ENCODE results near the gene SFXN5. TPM values are rescaled to one million over a fixed set of nuclear protein-coding genes. Genes with fewer than 3 reads are reported as not detected.

The SFXN5 gene
- total RNA-seq, 1 donor from 2014 or later = 15.4 TPM

GRCh38 chr2:72917138-72917876 lies 154.2 kb downstream of the SFXN5 start, which contains the start of gene EMX1:
EMX1 (plus strand) TSS chr2:72917519; CDS start chr2:72917853, 334 bp downstream.
- peaks cover 96% of the 10 kb centered on the region for H3K27me3 ChIP-seq (ENCODE audit: low read depth)
- H3K4me1 ChIP-seq = peaks cover 51% of the 10 kb centered on the region

GRCh38 chr2:72916743-72917137 lies 154.8 kb downstream of the SFXN5 start:
- Histone ChIP-seq H3K27ac (no peak overlapping the region), H3K4me1 (peaks cover 51% of the 10 kb centered on the region), H3K9me3 (no peaks in the 10 kb centered on the region), H3K36me3 (no peaks in the 10 kb centered on the region), H3K27me3 (ENCODE audit: low read depth) (peaks cover 96% of the 10 kb centered on the region), H3K4me3 (peak overlapping the region; percentile 51)
- TF ChIP-seq, protein P1, sequence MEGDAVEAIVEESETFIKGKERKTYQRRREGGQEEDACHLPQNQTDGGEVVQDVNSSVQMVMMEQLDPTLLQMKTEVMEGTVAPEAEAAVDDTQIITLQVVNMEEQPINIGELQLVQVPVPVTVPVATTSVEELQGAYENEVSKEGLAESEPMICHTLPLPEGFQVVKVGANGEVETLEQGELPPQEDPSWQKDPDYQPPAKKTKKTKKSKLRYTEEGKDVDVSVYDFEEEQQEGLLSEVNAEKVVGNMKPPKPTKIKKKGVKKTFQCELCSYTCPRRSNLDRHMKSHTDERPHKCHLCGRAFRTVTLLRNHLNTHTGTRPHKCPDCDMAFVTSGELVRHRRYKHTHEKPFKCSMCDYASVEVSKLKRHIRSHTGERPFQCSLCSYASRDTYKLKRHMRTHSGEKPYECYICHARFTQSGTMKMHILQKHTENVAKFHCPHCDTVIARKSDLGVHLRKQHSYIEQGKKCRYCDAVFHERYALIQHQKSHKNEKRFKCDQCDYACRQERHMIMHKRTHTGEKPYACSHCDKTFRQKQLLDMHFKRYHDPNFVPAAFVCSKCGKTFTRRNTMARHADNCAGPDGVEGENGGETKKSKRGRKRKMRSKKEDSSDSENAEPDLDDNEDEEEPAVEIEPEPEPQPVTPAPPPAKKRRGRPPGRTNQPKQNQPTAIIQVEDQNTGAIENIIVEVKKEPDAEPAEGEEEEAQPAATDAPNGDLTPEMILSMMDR (IDR thresholded peaks at IDR 0.05) = no peak
- DNase-seq = no peak
- ATAC-seq = peak; percentile 27 to 30
- intact Hi-C loops (cut with DNase I) = no loop called here

More at GRCh38 chr2:72917138-72917876, 154.2 kb downstream of the SFXN5 start, which contains the start of gene EMX1:
- Histone ChIP-seq H3K9me3 (no peaks in the 10 kb centered on the region), H3K4me3 (peak within 1 kb of the TSS; percentile 51), H3K36me3 (no peaks in the 10 kb centered on the region), H3K27ac (no peak within 1 kb of the TSS)
- peak; percentile 76 for DNase-seq
- ATAC-seq = peak; percentile 91 to 92
- TF ChIP-seq, protein P1 (IDR thresholded peaks at IDR 0.05) = no peak
- intact Hi-C loops (cut with DNase I) = no loop called here

GRCh38 chr2:72915907-72916742 lies 155.4 kb downstream of the SFXN5 start:
- TF ChIP-seq, protein P1 (IDR thresholded peaks at IDR 0.05) = no peak
- intact Hi-C loops (cut with DNase I) = no loop called here
- ATAC-seq = peak; percentile 81 to 86
- H3K4me3 ChIP-seq = peak overlapping the region; percentile 51
- no peak overlapping the region for H3K27ac ChIP-seq
- no peaks in the 10 kb centered on the region for H3K9me3 ChIP-seq
- H3K27me3 ChIP-seq (ENCODE audit: low read depth) = peaks cover 96% of the 10 kb centered on the region
- H3K4me1 ChIP-seq = peaks cover 51% of the 10 kb centered on the region
- no peak for DNase-seq
- H3K36me3 ChIP-seq = no peaks in the 10 kb centered on the region

GRCh38 chr2:72915320-72915906 lies 156.1 kb downstream of the SFXN5 start:
- DNase-seq (no peak), ATAC-seq (no peak)
- Histone ChIP-seq H3K4me3 (peak overlapping the region; percentile 51), H3K27me3 (ENCODE audit: low read depth) (peaks cover 96% of the 10 kb centered on the region), H3K4me1 (peaks cover 44% of the 10 kb centered on the region), H3K27ac (no peak overlapping the region), H3K36me3 (no peaks in the 10 kb centered on the region), H3K9me3 (no peaks in the 10 kb centered on the region)
- TF ChIP-seq, protein P1 (IDR thresholded peaks at IDR 0.05) = no peak
- intact Hi-C loops (cut with DNase I) = no loop called here

DNA sequence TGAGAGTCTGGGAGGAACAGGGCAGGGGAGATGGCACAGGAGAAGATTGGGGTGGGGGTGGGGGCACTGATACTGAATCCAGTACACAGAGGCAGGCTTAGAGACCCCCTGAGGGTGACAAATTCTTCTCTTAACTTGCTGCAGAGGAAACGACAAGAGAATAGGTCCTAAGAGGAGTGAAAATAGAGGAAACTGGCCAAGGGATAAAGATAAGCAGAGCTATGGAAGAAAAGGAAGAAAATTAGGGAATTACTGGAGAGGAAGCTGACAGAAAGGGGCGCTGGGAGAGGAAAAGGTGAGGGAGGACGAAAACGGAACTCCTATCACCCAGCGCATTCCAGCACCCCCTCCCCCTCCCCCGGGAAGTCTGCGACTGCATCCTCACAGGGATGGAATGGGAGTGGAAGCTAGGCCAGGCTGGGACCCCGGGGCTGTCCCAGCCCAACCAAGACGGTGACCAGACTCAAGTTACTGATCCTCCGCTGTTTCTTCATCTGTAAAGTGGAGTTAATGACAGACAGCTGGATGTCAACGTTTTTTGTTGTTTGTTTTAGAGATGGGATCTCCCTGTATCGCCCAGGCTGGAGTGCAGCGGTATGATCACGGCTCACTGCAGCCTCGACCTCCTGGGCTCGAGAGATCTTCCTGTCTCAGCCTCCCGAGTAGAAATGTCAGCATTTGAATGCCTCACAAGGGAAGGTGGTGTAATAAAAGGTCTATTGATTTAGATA lies 156.8 kb downstream of the SFXN5 start:
- Histone ChIP-seq H3K9me3 (no peaks in the 10 kb centered on the region), H3K36me3 (no peaks in the 10 kb centered on the region), H3K27me3 (ENCODE audit: low read depth) (peaks cover 96% of the 10 kb centered on the region), H3K4me3 (no peak overlapping the region), H3K4me1 (peaks cover 37% of the 10 kb centered on the region), H3K27ac (no peak overlapping the region)
- intact Hi-C loops (cut with DNase I) = no loop called here
- DNase-seq = no peak
- TF ChIP-seq, protein P1 (IDR thresholded peaks at IDR 0.05) = no peak
- no peak for ATAC-seq

All from lower lobe of right lung (tissue), 2 donors.